ENCODE measurements around the gene SHISAL1. TPM values are rescaled to one million over a fixed set of nuclear protein-coding genes. Genes with fewer than 3 reads are reported as not detected.

The SHISAL1 gene
- total RNA-seq, 6 experiments from 2014 or later: not detected

DNA sequence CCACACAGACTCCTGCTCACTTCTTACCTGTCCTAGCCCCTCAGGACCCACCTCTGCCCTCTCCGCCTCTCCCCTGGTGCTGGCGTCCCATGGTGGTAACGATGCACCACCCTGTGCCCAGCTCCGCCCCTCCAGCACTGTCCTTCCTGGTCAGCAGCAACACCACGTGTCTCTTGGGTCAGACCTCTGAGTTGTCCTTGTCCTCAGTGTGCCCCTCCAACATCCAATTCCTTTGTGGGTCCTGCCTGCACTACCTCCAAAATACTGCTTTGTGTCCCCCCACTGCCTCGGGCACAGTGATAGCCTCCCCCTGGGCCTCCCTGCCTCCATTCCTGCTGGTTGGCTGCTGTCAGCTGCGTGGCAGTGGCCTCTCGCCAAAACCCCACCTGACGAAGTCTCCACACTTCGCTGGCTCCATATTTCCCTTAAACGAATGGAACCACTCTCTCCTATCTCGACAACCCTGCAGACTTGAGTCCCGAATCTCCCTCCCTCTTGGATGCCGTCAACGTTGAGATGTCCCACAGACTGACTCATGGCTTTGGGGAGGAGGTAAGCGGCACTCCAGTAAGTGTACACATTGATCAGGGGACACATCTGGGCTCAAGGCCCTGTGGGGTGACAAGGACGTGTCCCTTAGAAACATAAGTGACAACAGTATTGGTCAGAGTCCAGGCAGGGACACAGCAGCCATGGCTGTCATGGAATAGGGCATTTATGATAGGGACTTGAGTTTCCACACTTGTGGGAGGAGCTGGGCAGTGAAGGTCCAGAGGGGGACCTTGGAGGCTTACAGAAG is 42.8 kb downstream of the SHISAL1 start:
- peaks cover 30% of the 10 kb centered on the region for H3K27me3 Mint-ChIP-seq (ENCODE audit: insufficient read depth)
- no peaks in the 10 kb centered on the region for H3K4me1 Mint-ChIP-seq (ENCODE audit: low read depth)
- H3K4me3 Mint-ChIP-seq: no peak overlapping the region
- H3K36me3 Mint-ChIP-seq (ENCODE audit: low read depth): no peaks in the 10 kb centered on the region
- TF ChIP-seq, protein P1, sequence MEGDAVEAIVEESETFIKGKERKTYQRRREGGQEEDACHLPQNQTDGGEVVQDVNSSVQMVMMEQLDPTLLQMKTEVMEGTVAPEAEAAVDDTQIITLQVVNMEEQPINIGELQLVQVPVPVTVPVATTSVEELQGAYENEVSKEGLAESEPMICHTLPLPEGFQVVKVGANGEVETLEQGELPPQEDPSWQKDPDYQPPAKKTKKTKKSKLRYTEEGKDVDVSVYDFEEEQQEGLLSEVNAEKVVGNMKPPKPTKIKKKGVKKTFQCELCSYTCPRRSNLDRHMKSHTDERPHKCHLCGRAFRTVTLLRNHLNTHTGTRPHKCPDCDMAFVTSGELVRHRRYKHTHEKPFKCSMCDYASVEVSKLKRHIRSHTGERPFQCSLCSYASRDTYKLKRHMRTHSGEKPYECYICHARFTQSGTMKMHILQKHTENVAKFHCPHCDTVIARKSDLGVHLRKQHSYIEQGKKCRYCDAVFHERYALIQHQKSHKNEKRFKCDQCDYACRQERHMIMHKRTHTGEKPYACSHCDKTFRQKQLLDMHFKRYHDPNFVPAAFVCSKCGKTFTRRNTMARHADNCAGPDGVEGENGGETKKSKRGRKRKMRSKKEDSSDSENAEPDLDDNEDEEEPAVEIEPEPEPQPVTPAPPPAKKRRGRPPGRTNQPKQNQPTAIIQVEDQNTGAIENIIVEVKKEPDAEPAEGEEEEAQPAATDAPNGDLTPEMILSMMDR (IDR thresholded peaks at IDR 0.05): no peak
- no peaks in the 10 kb centered on the region for H3K9me3 Mint-ChIP-seq
- DNase-seq: no peak
- no peak overlapping the region for H3K27ac Mint-ChIP-seq

DNA sequence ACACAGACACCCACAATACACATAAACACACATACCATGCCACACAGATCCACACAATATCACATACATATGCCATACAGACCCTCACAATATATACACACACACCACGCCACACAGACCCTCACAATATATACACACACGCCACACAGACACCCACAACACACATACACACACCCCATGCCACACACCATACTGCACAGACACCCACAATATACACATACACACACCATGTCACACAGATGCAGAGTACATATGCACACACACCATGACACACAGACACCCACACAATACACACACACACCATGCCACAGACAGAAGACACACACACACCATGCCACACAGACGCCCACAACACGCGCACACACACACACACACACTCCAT is 43.6 kb downstream of the SHISAL1 start:
- H3K9me3 Mint-ChIP-seq: no peaks in the 10 kb centered on the region
- no peak for DNase-seq
- H3K4me3 Mint-ChIP-seq: no peak overlapping the region

DNA sequence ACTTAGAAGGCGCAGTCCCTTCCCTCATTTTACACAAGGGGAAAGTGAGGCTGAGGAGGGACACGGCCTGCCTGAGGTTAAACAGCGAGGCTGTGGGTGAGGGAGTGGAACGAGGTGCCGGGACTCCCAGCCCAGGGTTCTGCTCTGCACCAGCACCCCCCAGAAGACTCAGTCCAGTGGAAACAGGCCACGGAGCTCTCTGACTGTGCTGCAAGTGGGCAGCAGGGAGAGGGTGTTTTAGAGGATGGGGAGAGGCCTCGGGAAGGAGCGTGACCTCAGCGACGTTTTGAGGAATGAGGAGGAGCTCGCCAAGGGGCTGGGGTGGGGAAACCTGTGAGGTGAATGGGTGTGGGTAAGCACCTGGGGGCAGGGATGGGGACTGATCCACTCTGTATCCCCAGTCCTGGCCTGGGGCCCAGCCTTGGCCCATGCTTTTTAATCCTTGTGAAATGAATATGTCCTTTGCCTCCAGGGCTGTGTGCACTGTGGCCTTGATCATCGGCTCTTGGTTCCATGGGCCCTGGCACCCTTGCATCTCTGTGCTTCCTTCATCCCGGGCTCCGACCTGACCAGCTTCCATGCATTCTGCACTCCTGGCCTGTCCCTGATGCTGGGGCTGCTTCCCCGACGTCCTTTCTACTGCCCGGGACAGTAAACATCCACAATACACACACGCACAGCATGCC is 44.2 kb downstream of the SHISAL1 start:
- Mint-ChIP-seq H3K4me3 (no peak overlapping the region), H3K27me3 (ENCODE audit: insufficient read depth) (peaks cover 26% of the 10 kb centered on the region), H3K4me1 (ENCODE audit: low read depth) (no peaks in the 10 kb centered on the region), H3K36me3 (ENCODE audit: low read depth) (no peaks in the 10 kb centered on the region), H3K27ac (no peak overlapping the region), H3K9me3 (no peaks in the 10 kb centered on the region)
- TF ChIP-seq, protein P1 (IDR thresholded peaks at IDR 0.05): no peak
- no peak for DNase-seq

More for the DNA sequence above, 43.6 kb downstream of the SHISAL1 start:
- TF ChIP-seq, protein P1 (IDR thresholded peaks at IDR 0.05): no peak
- no peak overlapping the region for H3K27ac Mint-ChIP-seq
- H3K27me3 Mint-ChIP-seq (ENCODE audit: insufficient read depth): peaks cover 26% of the 10 kb centered on the region
- no peaks in the 10 kb centered on the region for H3K4me1 Mint-ChIP-seq (ENCODE audit: low read depth)
- no peaks in the 10 kb centered on the region for H3K36me3 Mint-ChIP-seq (ENCODE audit: low read depth)

DNA sequence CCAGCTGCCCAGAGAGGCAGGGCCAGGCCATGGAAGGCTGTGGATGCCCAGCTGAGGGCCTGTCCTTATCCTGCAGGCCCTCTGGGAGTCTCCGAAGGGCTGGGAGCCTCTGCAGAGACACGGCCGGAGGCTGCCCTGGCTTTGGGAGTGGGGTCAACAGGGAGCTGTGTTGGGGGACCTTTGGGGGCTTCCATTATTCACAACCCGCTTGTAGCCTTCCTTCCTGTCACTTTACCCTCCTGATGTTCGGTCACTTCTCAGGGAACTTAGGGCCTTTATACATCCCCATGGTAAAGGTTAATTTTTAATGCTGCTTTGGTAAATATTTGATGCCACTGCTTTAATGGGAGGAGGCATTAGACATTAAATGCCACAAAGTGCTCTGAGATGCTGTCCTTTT is 44.9 kb downstream of the SHISAL1 start:
- TF ChIP-seq, protein P1 (IDR thresholded peaks at IDR 0.05): no peak
- Mint-ChIP-seq H3K36me3 (ENCODE audit: low read depth) (no peaks in the 10 kb centered on the region), H3K27ac (no peak overlapping the region), H3K4me3 (no peak overlapping the region), H3K9me3 (no peaks in the 10 kb centered on the region), H3K27me3 (ENCODE audit: insufficient read depth) (peaks cover 24% of the 10 kb centered on the region), H3K4me1 (ENCODE audit: low read depth) (no peaks in the 10 kb centered on the region)
- DNase-seq: no peak

DNA sequence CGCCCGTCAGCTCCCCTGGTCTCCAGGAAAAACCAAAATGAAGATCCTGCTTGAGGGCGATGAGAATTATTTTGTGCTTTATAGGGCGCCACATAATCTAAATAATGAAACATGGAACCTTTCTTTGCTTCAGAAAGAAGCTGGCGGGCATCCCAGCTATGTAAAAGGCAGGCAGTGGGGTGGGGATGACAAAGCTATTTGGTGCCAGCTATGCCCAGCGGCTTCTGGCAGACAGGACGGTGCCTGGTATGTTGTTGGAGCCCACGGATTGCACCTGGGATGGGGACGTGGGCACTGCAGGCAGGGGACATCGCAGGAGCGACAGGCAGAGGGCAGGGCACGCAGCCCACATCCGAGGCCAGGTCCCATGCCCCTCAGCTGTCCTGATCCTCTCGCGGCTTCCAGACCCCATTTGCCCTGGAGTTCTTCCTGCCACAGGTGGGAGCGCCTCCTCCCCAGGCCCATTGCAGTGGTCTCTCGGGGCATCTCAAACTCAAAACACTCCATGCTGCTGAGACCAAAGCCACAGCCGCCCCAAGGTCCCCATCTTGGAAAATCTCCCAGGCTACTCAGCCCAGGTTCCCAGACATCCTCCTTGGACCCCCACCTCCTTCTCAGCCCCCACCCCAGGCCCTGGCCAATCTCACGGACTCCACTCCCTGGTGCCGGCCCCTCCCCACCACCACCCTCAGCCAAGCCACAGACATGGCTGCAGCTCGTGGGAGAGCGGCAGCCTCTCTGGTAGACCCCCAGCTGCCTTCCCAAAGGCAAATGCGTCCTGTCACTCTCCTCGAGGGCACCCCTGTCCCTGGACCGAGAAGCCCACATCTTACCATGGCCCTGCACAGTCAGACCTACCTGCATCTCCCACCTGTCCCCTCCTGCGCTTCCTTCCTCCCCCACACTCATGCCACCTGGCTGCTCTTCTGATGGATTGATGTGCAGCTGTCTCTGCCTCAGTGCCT is 45.7 kb downstream of the SHISAL1 start:
- Mint-ChIP-seq H3K4me3 (no peak overlapping the region), H3K9me3 (no peaks in the 10 kb centered on the region), H3K27me3 (ENCODE audit: insufficient read depth) (peaks cover 18% of the 10 kb centered on the region), H3K27ac (no peak overlapping the region), H3K4me1 (ENCODE audit: low read depth) (no peaks in the 10 kb centered on the region), H3K36me3 (ENCODE audit: low read depth) (no peaks in the 10 kb centered on the region)
- TF ChIP-seq, protein P1 (IDR thresholded peaks at IDR 0.05): no peak
- no peak for DNase-seq

Data from HFFc6 (cell line).